GM12873 (cell line): ENCODE data around the gene HEXB.

Source experiments
- TF ChIP-seq, protein P1 (sequence below): IDR thresholded peaks from 2 replicates; pipeline ENCODE4 v1.5.1; 2012; ENCODE audit warnings: low read depth, mild to moderate bottlenecking, moderate library complexity, low read length, control low read depth; ENCODE audit not compliant: insufficient read depth; ENCODE audit errors: missing control alignments

HEXB gene

DNA sequence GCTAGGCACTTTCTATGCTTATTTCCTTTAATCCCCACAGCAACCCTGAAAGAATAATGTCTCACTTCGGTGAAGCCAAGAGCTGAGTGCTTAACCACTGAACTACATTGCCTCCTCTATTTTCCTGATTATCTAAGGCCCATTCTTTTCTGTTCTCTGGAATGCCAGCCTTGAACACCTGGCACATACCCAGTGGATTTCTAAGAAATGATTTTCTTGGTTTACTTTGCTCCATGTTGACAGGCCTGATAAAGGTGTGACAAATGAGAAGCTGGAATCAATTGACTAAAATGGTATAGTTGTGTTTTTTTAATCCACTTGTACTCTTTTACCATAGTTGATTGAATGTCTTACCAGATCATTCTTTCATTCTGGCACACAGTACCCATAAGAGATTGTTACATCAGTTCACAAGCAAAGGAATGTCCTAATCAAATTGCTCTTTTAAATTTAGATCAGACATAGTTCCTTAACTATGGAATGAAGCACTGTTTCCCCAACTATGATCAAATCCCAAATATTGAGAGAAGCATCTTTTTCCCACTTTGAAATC is 35.5 kb upstream of the HEXB start:
- TF ChIP-seq, protein P1, sequence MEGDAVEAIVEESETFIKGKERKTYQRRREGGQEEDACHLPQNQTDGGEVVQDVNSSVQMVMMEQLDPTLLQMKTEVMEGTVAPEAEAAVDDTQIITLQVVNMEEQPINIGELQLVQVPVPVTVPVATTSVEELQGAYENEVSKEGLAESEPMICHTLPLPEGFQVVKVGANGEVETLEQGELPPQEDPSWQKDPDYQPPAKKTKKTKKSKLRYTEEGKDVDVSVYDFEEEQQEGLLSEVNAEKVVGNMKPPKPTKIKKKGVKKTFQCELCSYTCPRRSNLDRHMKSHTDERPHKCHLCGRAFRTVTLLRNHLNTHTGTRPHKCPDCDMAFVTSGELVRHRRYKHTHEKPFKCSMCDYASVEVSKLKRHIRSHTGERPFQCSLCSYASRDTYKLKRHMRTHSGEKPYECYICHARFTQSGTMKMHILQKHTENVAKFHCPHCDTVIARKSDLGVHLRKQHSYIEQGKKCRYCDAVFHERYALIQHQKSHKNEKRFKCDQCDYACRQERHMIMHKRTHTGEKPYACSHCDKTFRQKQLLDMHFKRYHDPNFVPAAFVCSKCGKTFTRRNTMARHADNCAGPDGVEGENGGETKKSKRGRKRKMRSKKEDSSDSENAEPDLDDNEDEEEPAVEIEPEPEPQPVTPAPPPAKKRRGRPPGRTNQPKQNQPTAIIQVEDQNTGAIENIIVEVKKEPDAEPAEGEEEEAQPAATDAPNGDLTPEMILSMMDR = no peak

- TF ChIP-seq, protein P1 = no peak
These were observed 33.3 kb upstream of the HEXB start for GRCh38 chr5:74651710-74652109.

- TF ChIP-seq, protein P1 = no peak
These were observed 32.5 kb upstream of the HEXB start for GRCh38 chr5:74652576-74652975.

GRCh38 chr5:74653991-74654390 is 31.0 kb upstream of the HEXB start:
- TF ChIP-seq, protein P1 = no peak

DNA sequence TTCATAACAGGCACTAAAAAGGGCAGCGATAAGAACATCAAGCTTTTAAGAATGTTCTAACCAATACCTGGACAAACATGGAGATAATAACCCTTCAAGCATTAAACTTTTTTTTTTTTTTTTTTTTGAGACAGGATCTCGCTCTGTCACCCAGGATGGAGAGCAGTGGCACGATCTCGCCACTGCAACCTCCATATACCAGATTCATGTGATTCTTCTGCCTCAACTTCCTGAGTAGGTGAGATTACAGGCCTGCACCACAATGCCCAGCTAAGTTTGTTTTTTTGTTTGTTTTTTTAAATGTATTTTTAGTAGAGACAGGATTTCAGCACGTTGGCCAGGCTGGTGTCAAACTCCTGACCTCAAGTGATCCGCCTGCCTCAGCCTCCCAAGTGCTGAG is 29.8 kb upstream of the HEXB start:
- TF ChIP-seq, protein P1 = no peak

DNA sequence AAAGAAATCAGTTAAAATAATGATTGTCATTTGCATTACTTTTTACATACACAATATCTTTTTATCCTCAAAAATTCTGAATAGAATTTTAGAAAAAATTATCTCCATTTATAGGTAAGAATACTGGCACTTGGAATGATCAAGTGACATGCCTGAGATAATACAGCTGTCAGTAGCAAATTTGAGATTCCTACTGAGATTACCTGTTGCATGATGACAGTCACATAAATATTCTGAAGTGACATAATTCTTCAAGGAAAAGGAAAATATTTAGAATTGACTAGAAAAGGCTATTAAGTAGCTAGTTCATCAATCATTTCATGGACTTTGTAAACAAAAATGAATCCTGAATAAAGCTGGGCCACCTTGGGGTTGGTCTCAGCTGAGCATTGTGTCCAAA is 29.3 kb upstream of the HEXB start:
- TF ChIP-seq, protein P1 = no peak

DNA sequence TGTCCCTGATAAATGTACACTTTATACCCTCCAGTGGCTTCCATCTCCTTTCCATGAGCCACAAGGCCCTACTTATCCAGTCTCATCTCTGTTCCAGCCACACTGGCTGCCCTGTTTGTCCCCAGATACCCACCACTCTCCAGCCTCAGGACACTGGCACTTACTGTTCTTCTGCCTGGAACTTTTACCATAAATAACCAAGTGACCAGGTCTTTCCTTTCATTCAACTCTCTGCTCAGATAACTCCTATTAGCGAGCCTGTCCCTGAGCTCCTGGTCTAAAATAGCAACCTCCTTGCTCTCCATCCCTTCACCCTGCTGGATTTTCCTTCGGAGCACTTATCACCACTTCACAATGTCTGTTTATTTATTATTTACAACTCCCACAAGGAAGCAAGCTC is 27.9 kb upstream of the HEXB start:
- TF ChIP-seq, protein P1 = no peak
